A549 treated with CORT108297 at 1 μM for 4 hours (cell line): ENCODE results near the gene CEP104. TPM values are rescaled to one million over a fixed set of nuclear protein-coding genes. Genes with fewer than 3 reads are reported as not detected.

Source experiments
- total RNA-seq: library from RNA; stranded (reverse); fragments of 200-300 nt; extraction: Qiagen RNA extraction; gene quantifications from 5 replicates; pipeline ENCODE4 v1.2.3, GENCODE V29; 2022

CEP104 gene
- total RNA-seq: 14.6 to 21.4 TPM (median 16.8 TPM) in 5 replicates

GRCh38 chr1:3856923-3857790, at the start of gene CEP104, which contains the start of gene DFFB:
Gene CEP104, minus strand, starts transcription at chr1:3857211. Its CDS starts 4,804 bp downstream, at chr1:3852407.
Gene DFFB, plus strand, starts transcription at chr1:3857476. Its CDS starts 128 bp downstream, at chr1:3857604.

GRCh38 chr1:3900150-3900968, 43.3 kb upstream of the CEP104 start, which contains the start of gene C1orf174:
Gene C1orf174, minus strand, starts transcription at chr1:3900272. Its CDS starts 86 bp downstream, at chr1:3900186.

GRCh38 chr1:3796215-3797061, 60.6 kb downstream of the CEP104 start, which contains the start of gene LRRC47:
Gene LRRC47, minus strand, starts transcription at chr1:3796498. Its CDS starts 22 bp downstream, at chr1:3796476.

GRCh38 chr1:3772715-3773571, 84.1 kb downstream of the CEP104 start, which contains the start of gene SMIM1:
Gene SMIM1, plus strand, starts transcription at chr1:3772749. Its CDS starts 2,625 bp downstream, at chr1:3775374.

Other genes starting within 250 kb of the CEP104 start
- gene MEGF6, start 245.7 kb downstream of the CEP104 start, total RNA-seq: 7.6 to 15.3 TPM (median 13.2 TPM) in 5 replicates
- gene TPRG1L, start 232.2 kb downstream of the CEP104 start, total RNA-seq: 23.6 to 29.4 TPM (median 27.2 TPM) in 5 replicates
- gene WRAP73, start 207.1 kb downstream of the CEP104 start, total RNA-seq: 15.9 to 21.7 TPM (median 21.0 TPM) in 5 replicates
- 0.31 to 0.65 TPM (median 0.55 TPM) in 5 replicates for gene TP73, start 204.7 kb downstream of the CEP104 start, total RNA-seq
- gene CCDC27, start 104.8 kb downstream of the CEP104 start, total RNA-seq: not detected in 5 replicates
- 1.4 to 2.8 TPM (median 1.7 TPM) in 5 replicates for gene SMIM1, start 84.5 kb downstream of the CEP104 start, total RNA-seq
- gene LRRC47, start 60.7 kb downstream of the CEP104 start, total RNA-seq: 29.7 to 38.3 TPM (median 32.6 TPM) in 5 replicates
- gene DFFB, start 265 bp upstream of the CEP104 start, total RNA-seq: 2.7 to 4.2 TPM (median 3.7 TPM) in 5 replicates
- 22.9 to 25.9 TPM (median 24.8 TPM) in 5 replicates for gene C1orf174, start 43.1 kb upstream of the CEP104 start, total RNA-seq